Activated CD4-positive, alpha-beta memory T cell treated with anti-CD3 and anti-CD28 coated beads, Interleukin-2, amount 10 ng/mL, durations not matched to agents 7 days and 5 days (primary cell): Measurements from ENCODE around the gene VMAC. TPM values are rescaled to one million over a fixed set of nuclear protein-coding genes. Genes with fewer than 3 reads are reported as not detected.
A peak's percentile ranks its signal among the peaks of the same experiment; 100 is the strongest.

Experiments
- CTCF ChIA-PET: fragments of 350-600 bp; sonication (Branson Sonifier 250); formaldehyde crosslinking; loops from one replicate; lab custom pipeline; 2021; ENCODE audit warnings: antibody characterized with exemption, inconsistent platforms; lab: Charles Lee
- POLR2A ChIA-PET: fragments of 350-600 bp; sonication (Branson Sonifier 250); formaldehyde crosslinking; loops from one replicate; lab custom pipeline; 2021; ENCODE audit warnings: antibody characterized with exemption; lab: Charles Lee
- DNase-seq: peaks from one replicate; pipeline ENCODE4 v3.0.0-alpha.2; 2020
- H3K27ac Mint-ChIP-seq: one replicate; pipeline ENCODE4 v1.8.0; 2021; ENCODE audit warnings: mild to moderate bottlenecking, mixed read lengths
- H3K27me3 Mint-ChIP-seq: one replicate; pipeline ENCODE4 v1.8.0; 2021; ENCODE audit warnings: mixed read lengths
- H3K36me3 Mint-ChIP-seq: one replicate; pipeline ENCODE4 v1.8.0; 2021; ENCODE audit warnings: low read depth, mixed read lengths
- H3K4me1 Mint-ChIP-seq: one replicate; pipeline ENCODE4 v1.8.0; 2021; ENCODE audit warnings: mixed read lengths
- H3K4me3 Mint-ChIP-seq: one replicate; pipeline ENCODE4 v1.8.0; 2021; ENCODE audit warnings: mild to moderate bottlenecking, mixed read lengths
- H3K9me3 Mint-ChIP-seq: one replicate; pipeline ENCODE4 v1.8.0; 2021; ENCODE audit warnings: mixed read lengths
- total RNA-seq, 2 experiments: library from RNA; stranded (reverse); gene quantifications; one replicate each; pipeline ENCODE4 v1.2.3, GENCODE V29; 2021

Gene VMAC
- total RNA-seq, 2 experiments from 2014 or later: 7.6 to 7.9 TPM

- peak overlapping the region; percentile 91 for H3K27ac Mint-ChIP-seq
- ChIA-PET POLR2A (interaction anchor here (0.6 to 2.2 kb wide), 7 partner anchors 9 to 120 kb away, joined by 3 to 7 read pairs (median 3); partner anchors contain the start of genes NDUFA11 and RANBP3), CTCF (interaction anchor here (1.0 to 2.1 kb wide), 4 partner anchors 13 to 145 kb away, joined by 3 to 9 read pairs (median 4); partner anchors contain the start of gene RANBP3)
- peaks cover 67% of the 10 kb centered on the region for H3K4me1 Mint-ChIP-seq
- DNase-seq: no peak
- no peaks in the 10 kb centered on the region for H3K27me3 Mint-ChIP-seq
- no peaks in the 10 kb centered on the region for H3K9me3 Mint-ChIP-seq
- H3K36me3 Mint-ChIP-seq: peaks cover 52% of the 10 kb centered on the region
- no peak overlapping the region for H3K4me3 Mint-ChIP-seq
Measured at GRCh38 chr19:5948752-5949564, 44.3 kb downstream of the VMAC start.

DNA sequence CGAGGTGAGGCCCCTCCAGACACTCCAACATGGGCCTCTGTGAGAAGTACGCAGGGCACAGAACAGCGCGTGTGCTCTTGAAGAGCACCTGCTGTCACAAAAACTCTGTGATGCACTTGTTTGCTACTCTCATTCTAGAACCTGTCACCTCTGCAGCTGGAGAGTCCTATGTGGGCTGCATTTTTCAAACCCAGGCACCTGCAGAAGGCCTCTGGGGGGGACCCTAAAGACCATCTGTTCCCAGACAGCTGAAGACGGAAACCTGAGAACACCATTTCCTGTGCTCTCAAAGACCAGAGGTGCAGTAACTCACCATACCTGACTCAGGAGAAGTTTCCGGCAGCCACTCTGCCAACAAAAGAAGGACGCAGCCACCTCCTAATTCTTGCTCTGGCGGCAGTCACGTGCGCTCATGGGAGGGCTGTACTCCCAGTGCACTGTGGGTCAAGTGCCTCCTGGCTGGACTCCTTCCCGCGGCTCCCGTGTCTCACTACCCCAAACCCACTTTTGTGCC, 45.2 kb downstream of the VMAC start:
- peak; percentile 49 for DNase-seq
- Mint-ChIP-seq H3K4me1 (peaks cover 76% of the 10 kb centered on the region), H3K4me3 (peak overlapping the region; percentile 6), H3K36me3 (peaks cover 52% of the 10 kb centered on the region), H3K27me3 (no peaks in the 10 kb centered on the region), H3K9me3 (no peaks in the 10 kb centered on the region), H3K27ac (peak overlapping the region; percentile 91)
- ChIA-PET CTCF (interaction anchor here (1.0 to 2.1 kb wide), 4 partner anchors 13 to 146 kb away, joined by 3 to 9 read pairs (median 4); partner anchors contain the start of gene RANBP3), POLR2A (interaction anchor here (0.6 to 4.9 kb wide), 4 partner anchors 8 to 115 kb away, joined by 3 to 25 read pairs (median 4); partner anchors contain the start of gene RANBP3)

DNA sequence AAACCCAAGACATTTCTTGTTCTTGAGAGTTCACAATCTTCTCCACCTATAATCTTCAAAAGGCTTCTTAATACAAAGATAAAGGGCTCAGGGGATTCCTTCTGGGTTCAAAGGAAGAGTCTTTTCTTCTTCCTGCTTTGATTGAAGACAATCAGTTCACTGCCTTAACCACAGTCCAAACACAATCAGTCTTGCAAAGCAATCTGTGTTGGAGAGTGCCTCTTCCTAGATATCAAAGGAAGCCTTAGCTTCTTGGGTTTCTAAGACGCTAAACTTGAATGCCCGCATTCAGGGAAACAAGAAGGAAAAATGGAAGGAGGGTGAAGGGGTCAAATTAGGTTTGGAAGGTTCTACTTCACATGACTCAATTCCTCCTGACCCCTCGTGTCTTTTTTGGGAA, 46.1 kb downstream of the VMAC start:
- peak overlapping the region; percentile 91 for H3K27ac Mint-ChIP-seq
- H3K36me3 Mint-ChIP-seq: peaks cover 47% of the 10 kb centered on the region
- ChIA-PET CTCF (interaction anchor here (1.9 to 2.1 kb wide), 2 partner anchors 12 to 17 kb away, joined by 5 to 9 read pairs; no protein-coding TSS in a partner anchor), POLR2A (interaction anchor here (3.1 to 4.9 kb wide), 2 partner anchors 28 to 47 kb away, joined by 13 to 25 read pairs; partner anchors contain the start of genes NDUFA11, RANBP3 and VMAC)
- H3K9me3 Mint-ChIP-seq: no peaks in the 10 kb centered on the region
- H3K4me1 Mint-ChIP-seq: peaks cover 79% of the 10 kb centered on the region
- H3K4me3 Mint-ChIP-seq: no peak overlapping the region
- H3K27me3 Mint-ChIP-seq: no peaks in the 10 kb centered on the region
- DNase-seq: no peak

- CTCF ChIA-PET: interaction anchor here (1.9 to 2.1 kb wide), 2 partner anchors 11 to 17 kb away, joined by 5 to 9 read pairs; no protein-coding TSS in a partner anchor
- peaks cover 44% of the 10 kb centered on the region for H3K36me3 Mint-ChIP-seq
- H3K4me1 Mint-ChIP-seq: peaks cover 83% of the 10 kb centered on the region
- H3K9me3 Mint-ChIP-seq: no peaks in the 10 kb centered on the region
- DNase-seq: no peak
- H3K4me3 Mint-ChIP-seq: no peak overlapping the region
- H3K27me3 Mint-ChIP-seq: no peaks in the 10 kb centered on the region
- peak overlapping the region; percentile 92 for H3K27ac Mint-ChIP-seq
- POLR2A ChIA-PET: interaction anchor here (1.2 to 4.9 kb wide), 3 partner anchors 11 to 48 kb away, joined by 6 to 25 read pairs (median 13); partner anchors contain the start of genes NDUFA11, RANBP3 and VMAC
Measured at GRCh38 chr19:5951338-5951861, 46.7 kb downstream of the VMAC start.

GRCh38 chr19:5952193-5953029, 47.7 kb downstream of the VMAC start:
- Mint-ChIP-seq H3K27me3 (no peaks in the 10 kb centered on the region), H3K27ac (peak overlapping the region; percentile 92), H3K36me3 (peaks cover 48% of the 10 kb centered on the region), H3K4me1 (peaks cover 88% of the 10 kb centered on the region), H3K9me3 (no peaks in the 10 kb centered on the region), H3K4me3 (no peak overlapping the region)
- POLR2A ChIA-PET: interaction anchor here (0.9 to 4.9 kb wide), 8 partner anchors 10 to 233 kb away, joined by 3 to 25 read pairs (median 4); partner anchors contain the start of genes NDUFA11, RANBP3 and VMAC
- no peak for DNase-seq
- CTCF ChIA-PET: interaction anchor here (2.1 kb wide), 1 partner anchor 15 kb away, joined by 9 read pairs; no protein-coding TSS in a partner anchor

GRCh38 chr19:5953030-5953589, 48.4 kb downstream of the VMAC start:
- Mint-ChIP-seq H3K4me1 (peaks cover 87% of the 10 kb centered on the region), H3K27me3 (no peaks in the 10 kb centered on the region), H3K36me3 (peaks cover 44% of the 10 kb centered on the region), H3K27ac (peak overlapping the region; percentile 92), H3K4me3 (peak overlapping the region; percentile 62), H3K9me3 (no peaks in the 10 kb centered on the region)
- no peak for DNase-seq
- CTCF ChIA-PET: no interaction called here
- POLR2A ChIA-PET: interaction anchor here (0.9 to 4.9 kb wide), 7 partner anchors 9 to 234 kb away, joined by 3 to 25 read pairs (median 3); partner anchors contain the start of genes NDUFA11, RANBP3 and VMAC

DNA sequence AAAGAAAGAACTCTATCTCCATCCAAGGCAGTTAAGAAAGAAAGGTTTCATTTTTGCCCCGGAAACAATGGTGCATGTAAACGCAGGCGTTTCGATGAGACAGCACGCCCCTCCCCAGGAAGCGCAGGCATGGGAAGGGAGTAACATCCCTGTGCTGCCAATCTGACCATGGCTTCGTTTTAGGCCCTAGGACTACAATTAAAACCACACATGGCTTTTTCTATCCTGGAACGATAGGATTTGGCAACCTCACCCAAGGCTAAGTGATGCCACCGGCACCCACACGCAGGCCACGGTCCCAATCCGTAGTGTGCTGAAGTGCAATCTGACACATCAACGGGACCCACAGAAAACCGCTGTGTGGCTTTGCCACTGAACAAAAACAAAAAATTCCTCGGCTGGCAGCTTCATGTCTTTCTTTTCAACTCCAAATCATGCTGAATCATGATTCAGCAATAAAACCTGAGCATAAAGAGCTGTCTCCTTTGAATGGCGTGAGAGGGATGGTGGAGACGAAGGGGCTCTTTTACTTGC, 49.1 kb downstream of the VMAC start:
- Mint-ChIP-seq H3K27me3 (no peaks in the 10 kb centered on the region), H3K9me3 (no peaks in the 10 kb centered on the region), H3K4me3 (peak overlapping the region; percentile 62), H3K36me3 (peaks cover 40% of the 10 kb centered on the region), H3K4me1 (peaks cover 85% of the 10 kb centered on the region), H3K27ac (peak overlapping the region; percentile 92)
- DNase-seq: peak; percentile 47
- POLR2A ChIA-PET: interaction anchor here (0.9 to 4.9 kb wide), 7 partner anchors 9 to 235 kb away, joined by 3 to 25 read pairs (median 3); partner anchors contain the start of genes NDUFA11, RANBP3 and VMAC
- CTCF ChIA-PET: interaction anchor here (2.0 kb wide), 1 partner anchor 13 kb away, joined by 8 read pairs; no protein-coding TSS in a partner anchor

- H3K4me3 Mint-ChIP-seq: peak overlapping the region; percentile 62
- DNase-seq: no peak
- no peaks in the 10 kb centered on the region for H3K27me3 Mint-ChIP-seq
- ChIA-PET CTCF (interaction anchor here (2.0 kb wide), 1 partner anchor 13 kb away, joined by 8 read pairs; no protein-coding TSS in a partner anchor), POLR2A (interaction anchor here (1.9 to 4.9 kb wide), 2 partner anchors 8 to 24 kb away, joined by 10 to 25 read pairs; partner anchors contain the start of gene RANBP3)
- peaks cover 40% of the 10 kb centered on the region for H3K36me3 Mint-ChIP-seq
- H3K4me1 Mint-ChIP-seq: peaks cover 83% of the 10 kb centered on the region
- peak overlapping the region; percentile 92 for H3K27ac Mint-ChIP-seq
- H3K9me3 Mint-ChIP-seq: no peaks in the 10 kb centered on the region
Measured at GRCh38 chr19:5954293-5954692, 49.6 kb downstream of the VMAC start.

GRCh38 chr19:5955636-5955935, 50.9 kb downstream of the VMAC start:
- DNase-seq: no peak
- H3K27ac Mint-ChIP-seq: peak overlapping the region; percentile 59
- ChIA-PET POLR2A (no interaction called here), CTCF (interaction anchor here (2.0 to 2.7 kb wide), 2 partner anchors 11 to 12 kb away, joined by 8 to 20 read pairs; no protein-coding TSS in a partner anchor)
- no peak overlapping the region for H3K4me3 Mint-ChIP-seq
- no peaks in the 10 kb centered on the region for H3K9me3 Mint-ChIP-seq
- H3K36me3 Mint-ChIP-seq: peaks cover 37% of the 10 kb centered on the region
- no peaks in the 10 kb centered on the region for H3K27me3 Mint-ChIP-seq
- peaks cover 82% of the 10 kb centered on the region for H3K4me1 Mint-ChIP-seq

DNA sequence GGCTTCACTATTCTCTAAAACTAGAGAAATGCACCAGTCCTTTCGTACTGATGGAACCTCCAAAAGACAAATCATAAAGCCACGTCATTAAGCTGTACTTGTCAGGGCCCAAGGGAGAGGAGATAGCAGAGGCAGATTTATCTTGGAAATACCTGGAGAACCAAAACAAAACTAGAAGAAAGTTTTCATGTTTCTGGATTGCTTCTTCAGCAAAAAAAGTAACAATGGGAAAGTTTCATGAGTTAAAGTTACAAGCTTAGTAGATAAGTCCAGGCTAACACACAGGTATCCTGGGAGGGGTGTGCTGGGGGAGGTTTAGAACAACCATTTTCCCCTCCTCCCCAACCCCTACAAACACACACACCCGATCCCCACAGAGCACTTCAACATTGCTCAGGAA, 51.7 kb downstream of the VMAC start:
- CTCF ChIA-PET: interaction anchor here (2.7 kb wide), 1 partner anchor 11 kb away, joined by 20 read pairs; no protein-coding TSS in a partner anchor
- POLR2A ChIA-PET: no interaction called here
- Mint-ChIP-seq H3K27ac (peak overlapping the region; percentile 13), H3K27me3 (no peaks in the 10 kb centered on the region), H3K4me1 (peaks cover 82% of the 10 kb centered on the region), H3K4me3 (no peak overlapping the region), H3K9me3 (no peaks in the 10 kb centered on the region), H3K36me3 (peaks cover 30% of the 10 kb centered on the region)
- DNase-seq: no peak

DNA sequence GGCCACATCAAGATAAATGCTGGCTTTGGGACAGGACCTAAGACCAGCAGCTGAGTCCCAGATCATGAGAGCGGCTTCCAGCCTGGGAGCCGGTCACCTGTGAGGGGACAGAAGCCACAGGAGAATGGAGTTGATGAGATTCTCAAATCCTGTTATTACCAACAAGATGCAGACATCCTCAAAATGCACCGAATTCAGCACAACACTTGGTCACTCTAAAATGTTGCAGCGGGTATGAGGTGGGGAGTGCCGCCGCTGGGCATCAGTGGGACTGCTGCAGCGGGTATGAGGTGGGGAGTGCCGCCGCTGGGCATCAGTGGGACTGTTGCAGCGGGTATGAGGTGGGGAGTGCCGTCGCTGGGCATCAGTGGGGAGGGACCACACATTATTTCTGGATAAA, 52.1 kb downstream of the VMAC start:
- POLR2A ChIA-PET: no interaction called here
- peaks cover 27% of the 10 kb centered on the region for H3K36me3 Mint-ChIP-seq
- H3K4me3 Mint-ChIP-seq: no peak overlapping the region
- H3K4me1 Mint-ChIP-seq: peaks cover 82% of the 10 kb centered on the region
- no peaks in the 10 kb centered on the region for H3K27me3 Mint-ChIP-seq
- no peaks in the 10 kb centered on the region for H3K9me3 Mint-ChIP-seq
- H3K27ac Mint-ChIP-seq: peak overlapping the region; percentile 13
- DNase-seq: no peak
- CTCF ChIA-PET: interaction anchor here (2.7 kb wide), 1 partner anchor 11 kb away, joined by 20 read pairs; no protein-coding TSS in a partner anchor
